Retinal pigment epithelial cell (primary cell): ENCODE results near the gene RPH3AL.

Experiments used
- DNase-seq: peaks from one replicate; pipeline ENCODE4 v3.0.0-alpha.2; 2010; ENCODE audit warnings: low read depth
- H3K4me3 ChIP-seq: 2 replicates; pipeline ENCODE4 v1.5.1; 2011; ENCODE audit warnings: mild to moderate bottlenecking, low read length, control low read depth, moderate library complexity
- TF ChIP-seq, protein P1 (sequence below): conservative IDR thresholded peaks from 2 replicates; pipeline ENCODE4 v1.5.1; 2011; ENCODE audit warnings: low read depth, low read length, control low read depth, inconsistent platforms

Gene RPH3AL

DNA sequence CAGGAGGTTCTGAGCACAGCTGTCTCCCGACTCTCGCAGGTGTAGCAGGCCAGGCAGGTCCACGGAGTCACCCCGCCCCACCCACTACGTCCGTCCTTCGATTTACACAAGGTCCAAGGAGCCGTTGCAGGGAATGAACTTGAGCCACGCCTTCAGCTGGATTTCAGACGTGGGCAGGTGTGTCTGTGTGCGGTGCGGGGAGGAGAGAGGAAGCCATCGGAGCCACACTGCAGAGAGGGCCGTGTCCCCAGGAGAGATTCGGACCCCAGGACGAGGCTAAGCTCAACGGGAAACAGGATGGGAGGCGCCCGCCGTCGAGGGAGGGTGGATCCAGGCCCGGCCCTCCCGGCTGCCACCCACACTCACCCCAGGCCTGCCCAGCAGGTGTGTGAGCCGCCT lies 50.3 kb downstream of the RPH3AL start:
- no peak overlapping the region for H3K4me3 ChIP-seq
- DNase-seq, result no peak
- TF ChIP-seq, protein P1, sequence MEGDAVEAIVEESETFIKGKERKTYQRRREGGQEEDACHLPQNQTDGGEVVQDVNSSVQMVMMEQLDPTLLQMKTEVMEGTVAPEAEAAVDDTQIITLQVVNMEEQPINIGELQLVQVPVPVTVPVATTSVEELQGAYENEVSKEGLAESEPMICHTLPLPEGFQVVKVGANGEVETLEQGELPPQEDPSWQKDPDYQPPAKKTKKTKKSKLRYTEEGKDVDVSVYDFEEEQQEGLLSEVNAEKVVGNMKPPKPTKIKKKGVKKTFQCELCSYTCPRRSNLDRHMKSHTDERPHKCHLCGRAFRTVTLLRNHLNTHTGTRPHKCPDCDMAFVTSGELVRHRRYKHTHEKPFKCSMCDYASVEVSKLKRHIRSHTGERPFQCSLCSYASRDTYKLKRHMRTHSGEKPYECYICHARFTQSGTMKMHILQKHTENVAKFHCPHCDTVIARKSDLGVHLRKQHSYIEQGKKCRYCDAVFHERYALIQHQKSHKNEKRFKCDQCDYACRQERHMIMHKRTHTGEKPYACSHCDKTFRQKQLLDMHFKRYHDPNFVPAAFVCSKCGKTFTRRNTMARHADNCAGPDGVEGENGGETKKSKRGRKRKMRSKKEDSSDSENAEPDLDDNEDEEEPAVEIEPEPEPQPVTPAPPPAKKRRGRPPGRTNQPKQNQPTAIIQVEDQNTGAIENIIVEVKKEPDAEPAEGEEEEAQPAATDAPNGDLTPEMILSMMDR, result no peak

DNA sequence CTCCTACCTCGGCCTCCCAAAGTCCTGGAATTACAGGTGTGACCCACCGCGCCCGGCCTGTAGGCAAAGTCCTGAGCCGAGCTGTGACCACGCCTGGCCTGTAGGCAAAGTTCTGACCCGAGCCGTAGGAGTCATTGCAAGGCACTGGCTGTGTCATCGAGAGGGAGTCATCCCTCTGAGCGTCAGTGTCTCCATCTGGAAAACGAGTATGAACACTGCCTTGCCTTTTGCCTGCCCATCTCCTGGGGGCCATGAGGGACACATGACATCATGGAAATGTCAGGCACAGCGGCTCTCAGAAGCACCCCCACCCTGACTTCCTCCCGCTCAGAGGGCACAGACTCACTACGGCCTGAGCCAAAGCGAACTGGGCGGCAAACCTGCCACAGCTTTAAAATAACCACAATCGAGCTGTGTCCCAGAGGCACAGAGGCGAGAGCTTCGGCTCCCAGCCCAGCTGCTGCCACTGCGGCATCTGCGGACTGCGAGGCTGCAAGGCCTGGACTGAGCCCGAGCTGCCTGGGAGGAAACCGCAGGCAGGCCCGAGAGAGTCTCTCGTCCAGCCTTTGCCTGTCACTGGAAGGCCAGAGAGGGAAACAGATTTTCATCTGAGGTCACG lies 50.8 kb downstream of the RPH3AL start:
- TF ChIP-seq, protein P1, result no peak
- no peak overlapping the region for H3K4me3 ChIP-seq
- DNase-seq, result no peak

DNA sequence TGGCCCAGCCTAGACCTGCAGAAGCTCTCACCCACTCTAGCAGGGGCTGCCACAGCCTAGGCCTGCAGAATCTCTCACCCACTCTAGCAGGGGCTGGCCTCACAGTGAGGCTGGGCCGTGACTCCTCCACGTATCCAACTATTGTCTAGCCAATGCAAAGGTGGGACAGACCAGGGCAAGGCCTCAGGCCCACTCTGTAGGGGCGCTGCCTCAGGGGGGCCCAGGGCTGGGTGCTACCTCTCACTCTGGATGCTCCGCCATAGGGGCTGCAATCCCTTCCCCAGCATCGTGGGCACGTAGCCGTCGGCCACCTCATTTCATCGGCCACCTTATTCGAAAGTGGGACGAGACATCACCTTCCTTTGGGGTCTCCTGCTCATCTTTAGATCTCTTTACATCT lies 51.7 kb downstream of the RPH3AL start:
- H3K4me3 ChIP-seq, result no peak overlapping the region
- DNase-seq, result no peak
- TF ChIP-seq, protein P1, result no peak

DNA sequence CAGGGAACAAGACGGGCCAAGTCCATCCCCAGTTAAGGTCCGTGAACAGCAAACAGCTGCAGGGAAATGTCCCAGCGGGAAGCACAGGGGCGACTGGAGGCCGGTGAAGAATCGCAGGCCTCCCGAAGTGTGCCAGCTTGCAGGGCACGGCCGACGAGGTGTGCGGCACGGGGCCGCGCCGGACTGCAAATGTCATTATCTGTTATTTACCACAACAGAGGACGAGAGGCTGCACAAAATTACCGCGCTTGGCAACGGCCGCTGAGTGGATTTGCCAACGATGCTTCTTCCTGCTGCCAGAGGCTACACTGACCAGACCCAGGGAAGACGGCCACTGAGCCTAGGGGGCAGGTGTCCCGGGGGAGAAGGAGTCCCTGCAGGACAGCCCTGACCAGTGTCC lies 53.1 kb downstream of the RPH3AL start:
- no peak overlapping the region for H3K4me3 ChIP-seq
- DNase-seq, result no peak
- TF ChIP-seq, protein P1, result no peak

DNA sequence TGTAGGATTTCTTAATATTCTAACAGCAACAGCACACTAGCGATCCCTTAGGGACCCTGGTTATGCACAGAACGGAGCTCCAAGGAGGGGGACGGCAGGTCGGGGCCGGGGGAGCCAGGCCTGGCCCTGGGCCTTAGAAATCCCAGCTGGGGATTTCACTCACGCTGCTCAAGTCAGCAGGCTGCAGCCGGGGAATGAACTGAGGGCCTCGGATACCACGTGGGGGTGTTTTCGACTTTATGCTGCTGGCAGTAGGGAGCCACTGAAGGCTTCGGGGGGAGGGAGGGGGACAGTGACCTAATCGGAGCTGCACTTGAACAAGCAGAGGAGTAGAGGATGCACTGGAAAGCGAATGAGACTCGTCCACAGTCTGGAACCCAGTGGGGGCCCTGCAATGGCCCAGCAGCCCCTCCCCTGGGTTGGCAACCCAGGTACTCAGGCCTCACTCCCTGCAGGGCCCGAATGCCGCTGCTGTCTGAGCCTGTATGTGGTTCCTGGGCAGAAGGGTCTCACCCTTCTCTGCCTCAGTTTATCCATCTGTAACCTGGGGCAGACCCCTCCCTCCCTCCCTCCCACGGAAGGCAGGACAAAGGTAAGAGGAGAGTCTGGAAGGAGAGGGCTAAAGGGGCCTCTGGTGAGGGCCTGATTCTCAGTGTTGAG lies 53.7 kb downstream of the RPH3AL start:
- TF ChIP-seq, protein P1, result no peak
- no peak overlapping the region for H3K4me3 ChIP-seq
- no peak for DNase-seq

DNA sequence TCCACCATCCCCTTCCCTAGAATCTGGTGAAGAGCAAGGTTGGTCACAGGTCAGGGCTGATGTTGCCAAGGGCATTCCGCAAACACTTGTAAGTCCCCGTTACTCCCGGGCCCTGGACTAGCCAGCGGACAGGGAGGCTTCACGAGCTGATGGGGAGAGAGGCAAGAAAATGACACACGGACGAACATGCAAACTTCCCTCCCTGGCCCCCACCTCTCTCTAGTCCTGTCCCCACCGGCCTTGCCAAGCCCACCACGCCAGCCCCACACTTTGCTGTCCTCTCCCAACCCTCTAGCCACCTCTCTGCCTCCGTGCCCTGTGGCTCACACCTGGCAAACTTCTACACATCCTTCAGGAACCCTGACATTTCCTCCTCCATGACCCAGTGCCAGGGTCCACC lies 54.8 kb downstream of the RPH3AL start:
- DNase-seq, result no peak
- H3K4me3 ChIP-seq, result no peak overlapping the region
- TF ChIP-seq, protein P1, result no peak
